Stimulated activated naive CD8-positive, alpha-beta T cell treated with anti-CD3 and anti-CD28 coated beads, Interleukin-15, Interleukin-2, amounts not matched to agents 100 U/mL and 50 U/mL, for 24 hours (primary cell): ENCODE results near the gene MBOAT7.
"Not testable (repeated sequence)": the region's sequence is repeated elsewhere in the genome, so short reads cannot be mapped to it uniquely, and the experiment has no call there.

ENCODE experiments used
- ATAC-seq: fragments of 150-1000 bp; cut with Tn5 transposase; one replicate; pipeline ENCODE4 v1.10.0; 2021
- DNase-seq: peaks from one replicate; pipeline ENCODE4 v3.0.0; 2021

MBOAT7 gene

GRCh38 chr19:54209058-54209810, 19.9 kb upstream of the MBOAT7 start:
- no peak for ATAC-seq
- DNase-seq: peak; percentile 28

DNA sequence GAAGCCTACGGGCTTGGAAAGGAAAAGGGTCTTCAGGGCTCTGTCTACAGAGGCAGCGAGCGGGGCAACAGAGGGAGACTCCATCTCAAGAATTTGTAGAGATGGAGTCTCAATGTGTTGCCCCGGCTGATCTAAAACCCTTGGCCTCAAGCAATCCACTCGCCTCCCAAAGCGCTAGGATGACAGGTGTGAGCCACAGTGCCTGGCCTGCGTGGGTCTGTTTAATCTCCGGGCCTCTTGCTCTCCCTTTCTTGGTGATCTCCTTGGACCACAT, 19.3 kb upstream of the MBOAT7 start:
- ATAC-seq (no peak), DNase-seq (no peak)

GRCh38 chr19:54207983-54208783, 18.8 kb upstream of the MBOAT7 start:
- DNase-seq (peak; percentile 81), ATAC-seq (peak; percentile 22)

DNA sequence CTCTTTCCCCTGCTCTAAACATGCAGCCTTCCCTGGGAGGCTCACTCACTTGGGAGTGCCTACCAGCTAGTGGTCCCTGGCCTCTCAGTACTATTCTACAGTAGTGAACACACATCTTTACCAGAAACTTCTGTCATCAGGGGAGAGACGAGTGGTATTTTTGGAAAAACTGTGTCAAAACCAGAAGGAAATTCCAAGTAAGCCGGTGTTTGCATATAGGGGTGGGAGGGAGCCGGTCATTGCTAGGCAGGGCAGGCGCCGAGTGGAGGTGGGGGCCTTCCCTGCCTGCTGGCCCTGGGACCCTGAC, 18.2 kb upstream of the MBOAT7 start:
- ATAC-seq (peak; percentile 47), DNase-seq (no peak)

- ATAC-seq: not testable (repeated sequence)
These were observed 17.8 kb upstream of the MBOAT7 start for GRCh38 chr19:54207193-54207592.

GRCh38 chr19:54206831-54207177, 17.4 kb upstream of the MBOAT7 start:
- DNase-seq (peak; percentile 30), ATAC-seq (no peak)

More at GRCh38 chr19:54207193-54207592, 17.8 kb upstream of the MBOAT7 start:
- DNase-seq: peak; percentile 30

GRCh38 chr19:54206030-54206830, 16.9 kb upstream of the MBOAT7 start:
- DNase-seq: peak; percentile 23
- no peak for ATAC-seq

DNA sequence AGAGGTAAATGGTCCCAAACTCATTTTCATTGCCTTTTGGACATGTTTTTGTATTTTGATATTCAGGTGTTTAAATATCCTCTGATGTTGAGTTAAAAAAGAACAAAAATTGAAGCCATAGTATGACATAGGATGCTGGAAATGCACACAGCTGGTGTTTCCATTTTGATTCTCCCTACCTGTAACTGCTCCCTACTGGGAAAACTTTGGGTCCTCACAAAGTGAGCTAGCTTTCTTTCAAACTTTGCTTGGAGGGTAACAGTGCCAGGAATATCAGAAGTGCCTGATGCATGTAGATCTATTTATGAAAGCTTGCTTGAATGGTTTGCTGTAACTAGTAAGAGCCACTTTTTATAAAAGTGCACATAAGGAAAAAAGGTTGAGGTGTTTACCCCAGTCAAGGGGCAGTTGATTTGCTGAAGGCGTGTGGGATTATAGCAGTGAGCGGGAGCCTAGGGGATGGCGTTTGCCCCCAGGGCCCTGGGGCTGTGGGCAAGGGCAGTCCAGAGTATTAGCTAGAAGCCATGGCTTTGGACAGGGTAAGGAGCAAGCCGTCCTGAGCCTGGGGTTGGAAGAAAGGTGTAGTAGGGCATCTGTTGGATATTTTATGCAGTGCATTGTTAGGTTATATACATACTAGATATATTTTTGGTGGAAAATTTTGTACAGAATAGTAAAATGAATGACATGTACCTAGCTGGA, 15.5 kb upstream of the MBOAT7 start:
- DNase-seq (no peak), ATAC-seq (no peak)

DNA sequence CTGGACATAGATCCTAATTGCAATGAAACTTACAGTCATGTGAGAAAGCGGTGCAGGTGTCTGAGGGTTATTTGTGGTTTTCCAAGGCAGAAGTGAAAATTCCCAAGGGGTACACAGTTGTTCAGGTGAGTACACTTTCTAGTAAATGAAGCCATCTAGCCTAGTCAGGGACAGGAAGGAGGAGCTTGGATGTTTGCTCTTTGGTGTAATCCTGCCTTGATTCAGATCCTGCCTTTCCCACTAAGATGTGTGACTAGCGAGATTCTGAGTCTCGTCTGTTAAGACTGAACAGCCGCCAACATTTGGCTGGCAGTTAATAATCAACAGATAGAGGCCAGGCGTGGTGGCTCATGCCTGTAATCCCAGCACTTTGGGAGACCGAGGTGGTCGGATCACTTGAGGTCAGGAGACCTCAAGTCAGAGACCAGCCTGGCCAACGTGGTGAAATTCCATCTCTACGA, 13.8 kb upstream of the MBOAT7 start:
- no peak for ATAC-seq
- no peak for DNase-seq

DNA sequence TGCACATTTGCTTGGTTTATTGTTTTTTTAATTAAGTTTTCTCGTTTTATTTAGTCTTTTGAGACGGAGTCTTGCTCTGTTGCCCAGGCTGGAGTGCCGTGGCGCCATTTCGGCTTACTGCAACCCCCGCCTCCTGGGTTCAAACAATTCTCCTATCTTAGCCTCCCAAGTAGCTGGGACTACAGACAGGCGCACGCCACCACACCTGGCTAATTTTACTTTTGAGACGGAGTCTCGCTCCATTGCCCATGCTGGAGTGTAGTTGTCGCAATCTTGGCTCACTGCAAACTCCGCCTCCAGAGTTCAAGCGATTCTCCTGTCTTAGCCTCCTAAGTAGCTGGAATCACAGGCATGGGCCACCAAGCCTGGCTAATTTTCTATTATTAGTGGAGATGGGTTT, 12.6 kb upstream of the MBOAT7 start:
- ATAC-seq (no peak), DNase-seq (no peak)

DNA sequence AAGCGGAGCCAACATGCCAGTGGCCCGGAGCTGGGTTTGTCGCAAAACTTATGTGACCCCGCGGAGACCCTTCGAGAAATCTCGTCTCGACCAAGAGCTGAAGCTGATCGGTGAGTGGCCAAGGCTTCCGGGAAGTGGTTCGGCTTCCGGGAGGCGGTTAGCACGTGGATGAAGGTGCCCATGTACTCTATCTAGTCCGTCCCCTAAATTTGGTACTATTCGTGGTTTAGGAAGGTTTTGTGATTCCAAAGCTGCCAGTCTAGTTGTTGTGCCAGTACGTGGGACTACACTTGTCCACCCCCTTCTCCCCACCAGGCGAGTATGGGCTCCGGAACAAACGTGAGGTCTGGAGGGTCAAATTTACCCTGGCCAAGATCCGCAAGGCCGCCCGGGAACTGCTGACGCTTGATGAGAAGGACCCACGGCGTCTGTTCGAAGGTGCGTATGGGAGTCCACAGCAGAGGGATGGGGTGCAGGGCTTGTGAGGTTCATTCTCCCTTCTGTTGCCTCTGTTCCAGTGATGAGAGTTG, 11.9 kb upstream of the MBOAT7 start:
- DNase-seq: no peak
- ATAC-seq: no peak

DNA sequence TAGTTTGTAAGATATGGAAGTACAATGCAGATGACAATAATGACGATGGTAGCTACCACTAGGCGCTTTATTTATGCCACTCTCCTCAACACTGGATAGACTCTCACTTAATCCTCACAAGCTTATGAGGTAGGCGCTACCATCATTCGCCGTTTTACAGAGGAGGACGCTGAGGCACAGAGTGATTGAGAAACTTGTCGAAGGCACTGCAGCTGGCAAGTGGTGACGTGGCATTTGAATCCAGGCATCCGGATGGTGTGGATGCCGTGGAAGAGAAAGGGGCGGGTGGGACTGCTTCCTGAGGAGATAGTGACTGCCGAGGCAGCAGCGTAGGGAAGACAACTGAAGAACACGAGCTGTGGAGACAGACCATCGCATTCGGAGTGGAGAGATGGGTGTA, 10.0 kb upstream of the MBOAT7 start:
- ATAC-seq (no peak), DNase-seq (no peak)

DNA sequence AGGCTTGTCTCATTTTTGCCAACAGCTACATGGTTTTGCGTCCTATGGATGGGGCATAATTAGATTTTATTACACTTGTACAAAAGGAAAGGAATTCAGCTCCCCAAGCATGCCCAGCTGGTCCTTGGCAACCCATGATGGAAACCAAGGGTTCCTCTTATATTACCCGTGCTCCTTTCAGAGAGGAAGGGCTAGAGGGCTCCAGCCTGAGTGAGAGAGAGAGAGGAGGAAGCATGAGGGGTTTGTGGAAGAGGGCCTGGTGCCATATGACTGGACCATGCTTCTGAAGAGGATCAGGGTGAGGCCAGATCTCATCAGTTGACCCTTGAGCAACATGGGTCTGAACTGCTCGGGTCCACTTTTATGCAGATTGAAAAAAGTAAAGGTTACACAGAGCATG, 7.7 kb upstream of the MBOAT7 start:
- DNase-seq (no peak), ATAC-seq (no peak)

- ATAC-seq (no peak), DNase-seq (no peak)
These were observed 7.2 kb upstream of the MBOAT7 start for GRCh38 chr19:54196536-54196935.

DNA sequence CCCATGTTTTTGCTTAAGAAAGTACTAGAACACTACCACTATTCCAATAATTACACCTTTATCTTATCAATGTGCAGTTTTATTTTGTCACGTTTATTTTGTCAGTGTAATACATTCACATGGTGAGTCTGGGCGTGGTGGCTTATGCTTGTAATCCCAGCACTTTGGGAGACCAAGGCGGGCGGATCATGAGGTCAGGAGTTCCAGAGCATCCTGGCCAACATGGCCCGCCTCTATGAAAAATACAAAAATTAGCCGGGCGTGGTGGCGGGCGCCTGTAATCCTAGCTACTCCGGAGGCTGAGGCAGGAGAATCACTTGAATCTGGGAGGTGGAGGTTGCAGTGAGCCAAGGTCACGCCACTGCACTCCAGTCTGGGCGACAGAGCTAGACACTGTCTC, 5.1 kb upstream of the MBOAT7 start:
- not testable (repeated sequence) for DNase-seq

GRCh38 chr19:54193011-54193410, 3.6 kb upstream of the MBOAT7 start:
- DNase-seq (no peak), ATAC-seq (no peak)

More for the DNA sequence above, 5.1 kb upstream of the MBOAT7 start:
- not testable (repeated sequence) for ATAC-seq

- DNase-seq: no peak
- no peak for ATAC-seq
These were observed 2.6 kb upstream of the MBOAT7 start for GRCh38 chr19:54191811-54192453.

DNA sequence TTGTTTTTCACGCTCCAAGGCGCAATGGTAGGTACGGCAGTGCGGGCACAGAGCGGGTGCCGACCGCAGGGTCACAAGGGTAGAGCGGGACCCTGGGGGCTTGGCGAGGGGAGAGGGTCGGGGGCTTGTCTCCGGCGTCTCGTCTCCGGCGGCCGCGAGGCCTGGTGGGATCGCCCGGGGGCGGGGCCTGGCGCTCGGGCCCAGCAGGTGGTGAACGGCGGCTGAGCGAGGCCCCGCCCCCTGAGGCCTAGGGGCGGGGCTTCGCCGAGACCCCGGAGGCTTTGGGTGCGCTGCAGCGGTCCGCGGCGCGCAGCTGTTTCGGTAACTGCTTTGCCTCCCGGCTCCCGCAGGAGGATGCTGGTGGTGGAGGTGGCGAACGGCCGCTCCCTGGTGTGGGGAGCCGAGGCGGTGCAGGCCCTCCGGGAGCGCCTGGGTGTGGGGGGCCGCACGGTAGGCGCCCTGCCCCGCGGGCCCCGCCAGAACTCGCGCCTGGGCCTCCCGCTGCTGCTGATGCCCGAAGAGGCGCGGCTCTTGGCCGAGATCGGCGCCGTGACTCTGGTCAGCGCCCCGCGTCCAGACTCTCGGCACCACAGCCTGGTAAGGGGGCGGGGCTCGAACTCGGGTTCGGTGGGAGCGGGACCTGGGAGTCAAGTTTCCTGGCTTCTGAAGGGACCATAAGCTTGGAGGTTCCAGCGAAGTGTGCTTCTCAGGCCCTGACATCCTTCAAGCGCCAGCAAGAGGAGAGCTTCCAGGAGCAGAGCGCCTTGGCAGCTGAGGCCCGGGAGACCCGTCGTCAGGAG, 1.8 kb upstream of the MBOAT7 start, which contains the start of gene TSEN34:
Gene TSEN34, plus strand, starts transcription at position 298 of the 800 bp plus-strand sequence. Its CDS starts 57 bp downstream, at position 355.
- ATAC-seq (peak; percentile 21), DNase-seq (peak; percentile 90)

DNA sequence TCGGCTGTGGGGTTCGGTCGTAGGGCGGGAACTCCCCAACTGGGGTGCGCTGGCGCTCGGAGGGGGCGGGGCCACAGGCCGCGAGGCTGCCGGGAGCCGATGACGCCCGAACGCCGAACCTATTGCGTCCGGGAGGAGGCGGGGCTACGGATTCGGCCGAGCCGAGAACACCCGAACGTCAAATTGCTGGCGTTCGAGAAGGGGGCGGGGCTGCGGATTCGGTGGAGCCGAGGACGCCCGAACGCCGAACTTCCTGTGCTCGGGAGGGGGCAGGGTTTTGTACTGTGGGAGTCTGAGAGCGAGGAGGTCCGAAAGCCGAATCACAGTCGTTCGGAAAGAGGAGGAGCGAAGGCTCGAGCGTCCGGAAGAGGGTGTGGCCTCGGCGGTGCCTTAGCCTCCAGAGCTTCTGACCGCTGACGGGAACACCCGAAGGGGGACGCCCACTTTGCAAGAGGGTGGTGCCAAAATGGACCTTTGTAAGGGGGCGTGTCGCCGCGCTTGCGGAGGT, 1.2 kb upstream of the MBOAT7 start:
- ATAC-seq (peak; percentile 70), DNase-seq (peak; percentile 100)

- ATAC-seq: peak; percentile 67
These were observed 539 bp upstream of the MBOAT7 start for GRCh38 chr19:54189735-54190502.

More at GRCh38 chr19:54189735-54190502, 539 bp upstream of the MBOAT7 start:
- DNase-seq: peak; percentile 100
